Endometrium (tissue), 2 donors: ENCODE measurements around the gene BICC1.

Experiments used
- FAIRE-seq: peaks from 2 replicates; lab custom pipeline; 2012; peaks lifted over from hg19 to GRCh38; lab: Jason Lieb, UNC
- donor health status: control.
- donor health status: control.

BICC1 gene

DNA sequence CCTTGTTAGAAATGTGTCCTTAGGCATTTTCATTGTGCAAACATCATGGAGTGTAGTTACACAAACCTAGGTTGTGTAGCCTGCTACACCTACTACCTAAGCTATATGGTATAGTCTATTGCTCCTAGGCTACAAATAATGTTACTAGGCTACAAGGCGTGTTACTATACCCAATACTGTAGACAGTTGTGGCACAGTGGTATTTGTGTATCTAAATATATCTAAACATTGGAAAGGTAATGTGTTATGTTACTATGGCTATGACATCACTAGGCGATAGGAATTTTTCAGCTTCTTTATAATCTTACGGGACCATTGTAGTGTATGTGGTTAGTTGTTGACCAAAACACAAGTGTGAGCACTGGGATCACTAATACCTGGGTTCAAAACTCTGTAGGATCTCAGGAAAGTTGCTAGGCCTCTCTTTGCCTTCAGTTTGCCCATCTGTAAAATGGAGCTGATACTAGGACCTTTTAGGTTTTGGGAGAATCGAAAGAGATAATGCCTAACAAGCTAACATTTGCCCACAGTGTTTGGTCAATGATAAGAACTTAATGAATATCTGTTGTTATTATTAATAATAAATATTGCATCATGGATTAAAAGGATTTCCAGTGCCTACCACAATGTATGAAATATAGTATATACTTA lies 2.7 kb downstream of the BICC1 start:
- no peak for FAIRE-seq

DNA sequence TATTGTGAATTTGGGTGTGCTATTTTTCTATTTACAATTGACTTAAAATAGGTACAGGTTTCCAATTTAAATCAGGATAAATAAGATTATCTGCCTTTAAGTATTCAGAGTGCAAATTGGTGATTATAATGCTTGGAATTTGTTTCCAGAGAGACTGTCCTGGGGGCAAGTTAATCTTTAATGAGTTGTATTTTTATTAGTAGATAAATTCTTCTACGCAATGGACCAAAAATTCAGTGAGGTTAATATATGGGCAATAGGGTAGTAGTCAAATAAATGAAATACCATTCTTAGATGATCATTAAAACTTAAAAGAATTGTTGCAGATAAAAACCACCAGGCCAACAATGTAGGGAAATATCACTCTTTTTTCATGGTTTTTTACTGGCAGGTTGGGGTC lies 3.4 kb downstream of the BICC1 start:
- FAIRE-seq, result no peak

DNA sequence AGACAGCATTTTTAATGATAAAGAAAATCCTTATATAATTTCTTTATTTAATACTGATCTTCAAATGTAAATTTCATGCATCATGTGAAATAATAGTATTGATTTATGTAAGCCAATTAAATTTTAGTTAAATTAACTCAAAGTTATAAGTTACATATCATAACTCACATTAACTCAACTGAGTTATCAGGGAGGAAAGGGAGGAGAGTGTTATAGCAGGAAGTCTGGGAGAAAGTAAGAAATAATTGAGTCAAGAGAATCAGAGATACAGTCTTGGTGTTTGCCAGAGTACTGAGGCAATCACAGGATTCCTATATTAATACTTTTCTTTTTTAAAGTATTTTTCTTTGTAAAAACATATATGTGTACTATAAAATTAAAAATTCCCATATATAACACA lies 4.0 kb downstream of the BICC1 start:
- peak; percentile 59 for FAIRE-seq

DNA sequence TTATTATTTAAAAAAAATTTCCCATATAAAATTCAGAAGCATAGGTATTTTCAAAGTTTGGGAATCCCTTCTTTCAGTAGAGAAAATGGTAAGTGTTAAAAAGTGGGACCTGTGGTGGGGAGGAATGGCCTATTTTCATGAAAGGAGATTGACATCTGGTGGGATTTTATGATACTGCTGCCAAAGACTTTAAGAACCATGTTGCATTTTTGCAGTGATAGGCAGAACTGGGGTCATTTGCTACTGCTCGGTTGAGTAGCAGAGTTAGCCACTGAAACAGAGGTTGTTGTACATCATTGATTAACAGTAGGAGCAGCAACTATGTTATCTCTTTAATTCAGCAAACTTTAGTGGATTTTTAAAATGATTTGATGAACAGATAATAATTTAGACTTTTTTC lies 4.4 kb downstream of the BICC1 start:
- FAIRE-seq, result no peak

DNA sequence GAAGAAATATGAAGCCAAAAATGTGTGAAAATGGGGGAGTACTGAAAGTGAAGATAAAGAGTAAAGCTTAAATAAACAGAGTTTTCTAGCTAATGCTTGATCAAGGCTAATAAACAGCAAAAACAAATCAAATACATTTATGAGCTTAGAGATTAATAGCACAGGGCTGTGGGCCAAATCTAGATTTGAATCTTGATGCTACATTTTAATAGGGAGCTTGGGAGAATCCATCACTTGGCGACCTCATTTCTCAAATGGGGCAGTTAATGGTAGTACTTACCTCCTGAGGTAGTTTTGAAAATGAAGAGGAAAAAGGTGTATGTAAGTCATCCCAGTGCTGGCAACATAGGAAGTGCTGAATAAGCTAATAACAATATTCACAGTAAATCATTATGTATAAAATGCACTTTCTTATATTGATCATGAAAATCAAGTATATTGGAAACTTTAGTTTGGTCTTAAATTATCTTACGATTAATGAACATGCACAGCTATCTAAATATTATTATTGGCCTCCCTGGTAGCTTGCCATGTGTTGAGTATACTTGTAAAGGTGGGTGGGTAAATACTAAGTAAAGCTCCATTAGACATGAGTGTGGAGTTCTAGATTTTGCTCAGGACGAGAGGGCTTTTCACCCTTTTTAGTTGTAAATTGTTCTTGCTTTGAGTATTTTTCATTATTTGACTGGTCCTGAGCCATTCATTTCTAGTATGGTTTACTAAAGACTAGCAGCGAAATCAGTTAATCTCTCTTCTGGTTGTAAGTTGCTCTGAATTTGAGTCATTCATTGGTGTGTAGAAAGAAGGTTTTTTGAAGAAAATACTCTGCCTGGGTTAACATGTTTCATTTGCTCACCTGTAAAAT lies 5.1 kb downstream of the BICC1 start:
- no peak for FAIRE-seq

DNA sequence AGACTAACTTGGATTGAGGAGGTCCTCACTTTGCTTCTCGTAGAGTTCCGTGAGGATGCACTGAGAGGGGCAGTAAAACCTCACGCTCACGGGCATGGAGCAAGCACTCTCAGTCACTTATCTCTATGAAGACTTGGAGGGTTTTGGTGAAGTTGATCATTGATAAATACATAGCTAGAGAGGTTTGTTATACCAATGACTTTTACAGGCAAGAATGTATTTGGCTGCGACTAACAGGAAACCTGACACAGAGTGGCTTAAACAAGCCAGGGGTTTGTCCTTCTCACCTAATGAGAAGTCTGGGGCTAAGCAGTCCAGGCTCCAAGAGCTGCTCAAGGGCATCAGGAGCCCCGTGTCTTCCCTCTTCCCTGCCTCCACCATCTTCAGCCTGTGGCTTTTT lies 6.1 kb downstream of the BICC1 start:
- FAIRE-seq, result no peak

DNA sequence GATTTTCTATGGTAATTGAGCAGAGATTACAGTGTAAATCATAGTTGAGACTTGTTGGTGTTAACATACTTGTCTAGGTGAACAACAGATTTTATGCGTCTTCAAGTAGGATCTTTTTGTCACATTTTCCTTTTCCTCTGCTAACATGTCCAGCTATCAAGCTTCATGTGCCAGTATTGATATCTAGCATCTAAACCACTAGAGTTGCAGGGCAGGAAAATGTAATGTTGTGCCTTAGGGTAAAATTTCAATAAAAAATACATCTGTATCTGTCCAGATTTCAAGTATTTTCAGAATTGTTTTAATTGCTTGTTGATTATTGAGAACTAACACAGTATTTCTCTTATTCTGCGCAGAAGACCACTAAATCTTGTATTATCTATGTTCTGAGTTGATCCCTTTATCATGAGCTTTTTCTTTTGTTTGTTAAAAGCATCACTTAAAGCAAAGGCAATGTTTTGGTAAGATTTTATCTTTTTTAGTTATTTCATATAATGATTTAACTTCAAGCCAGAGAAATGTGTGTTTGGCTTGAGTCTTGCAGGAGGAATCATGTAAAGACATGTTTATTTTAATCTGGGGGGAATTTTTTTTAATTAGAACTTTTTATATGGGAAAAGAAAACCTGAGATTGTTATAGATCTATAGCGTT lies 16.5 kb downstream of the BICC1 start:
- no peak for FAIRE-seq

DNA sequence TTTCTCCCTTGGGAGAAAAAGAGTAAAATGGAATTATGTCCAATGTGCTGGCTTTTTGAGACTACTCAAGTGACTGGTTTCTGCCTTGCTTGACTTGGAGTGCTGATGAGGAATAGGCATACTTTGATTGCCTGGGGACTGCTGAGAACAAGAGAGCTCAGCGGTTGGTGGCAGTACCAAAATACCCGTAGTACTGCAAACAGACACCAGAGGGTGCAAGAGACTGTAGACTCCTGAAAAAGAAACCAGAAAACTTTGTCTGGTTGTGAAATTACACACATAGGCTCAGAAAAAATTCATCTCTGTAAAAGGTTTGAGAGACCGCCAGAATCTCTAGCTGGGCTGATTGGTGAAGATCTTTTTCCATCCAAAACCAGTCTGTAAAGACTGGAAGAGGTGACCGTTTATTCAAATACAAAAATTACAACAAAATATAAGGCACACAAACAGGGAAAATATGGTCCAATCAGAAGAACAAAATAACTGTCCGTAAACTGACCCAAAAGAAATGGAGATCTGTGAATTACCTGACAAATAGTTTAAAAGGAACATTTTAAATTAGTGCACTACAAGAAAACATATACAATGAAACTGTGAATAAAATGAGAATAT lies 18.5 kb downstream of the BICC1 start:
- FAIRE-seq, result no peak

DNA sequence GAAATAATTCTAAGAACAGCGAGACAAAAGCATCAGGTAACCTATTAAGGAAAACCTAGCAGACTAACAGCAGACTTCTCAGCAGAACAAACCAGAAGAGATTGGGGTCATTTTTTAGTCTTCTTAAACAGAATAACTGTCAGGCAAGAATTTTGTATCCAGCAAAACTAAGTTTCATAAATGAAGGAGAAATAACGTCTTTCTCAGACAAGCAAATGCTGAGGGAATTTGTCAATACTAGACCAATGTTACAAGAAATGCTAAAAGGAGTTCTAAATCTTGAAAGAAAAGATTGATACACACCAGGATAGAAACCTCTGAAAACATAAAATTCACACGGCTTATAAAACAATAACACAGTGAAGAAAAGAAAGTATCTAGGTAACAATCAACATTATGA lies 22.6 kb downstream of the BICC1 start:
- FAIRE-seq, result no peak

DNA sequence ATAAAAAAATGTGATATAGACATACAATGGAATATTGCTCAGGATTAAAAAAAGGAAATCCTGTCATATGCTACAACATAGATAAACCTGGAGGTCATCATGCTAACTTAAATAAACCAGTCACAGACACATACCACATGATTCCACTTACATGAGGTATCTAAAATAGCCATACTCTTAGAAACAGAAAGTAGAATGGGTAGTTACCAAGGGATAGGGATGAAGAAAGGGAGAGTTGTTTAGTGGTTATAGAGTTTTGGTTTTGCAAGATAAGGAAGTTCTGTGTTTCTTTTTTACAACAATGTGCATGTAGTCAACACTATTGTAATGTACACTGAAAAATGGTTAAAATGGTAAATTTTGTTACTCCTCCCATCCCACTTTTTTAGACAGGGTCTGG lies 30.5 kb downstream of the BICC1 start:
- FAIRE-seq, result no peak

DNA sequence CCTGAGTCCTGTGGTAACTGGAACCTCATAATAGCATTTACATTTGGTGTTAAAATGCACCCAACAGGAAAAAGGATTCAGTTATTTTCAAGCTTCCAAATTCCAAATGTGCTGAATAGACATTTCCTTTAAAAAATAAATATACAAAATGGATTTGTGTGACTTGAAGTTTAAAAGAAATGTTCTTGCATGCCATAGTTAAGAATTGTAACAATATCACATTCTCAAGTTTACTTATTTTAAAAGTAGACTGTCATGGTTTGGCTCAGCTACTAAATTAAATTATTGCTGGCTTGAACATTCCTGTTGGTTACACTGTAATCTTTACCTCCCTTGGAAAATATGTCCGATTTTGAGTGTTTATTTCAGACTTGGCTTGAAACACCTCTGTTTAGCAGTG lies 31.5 kb downstream of the BICC1 start:
- no peak for FAIRE-seq

DNA sequence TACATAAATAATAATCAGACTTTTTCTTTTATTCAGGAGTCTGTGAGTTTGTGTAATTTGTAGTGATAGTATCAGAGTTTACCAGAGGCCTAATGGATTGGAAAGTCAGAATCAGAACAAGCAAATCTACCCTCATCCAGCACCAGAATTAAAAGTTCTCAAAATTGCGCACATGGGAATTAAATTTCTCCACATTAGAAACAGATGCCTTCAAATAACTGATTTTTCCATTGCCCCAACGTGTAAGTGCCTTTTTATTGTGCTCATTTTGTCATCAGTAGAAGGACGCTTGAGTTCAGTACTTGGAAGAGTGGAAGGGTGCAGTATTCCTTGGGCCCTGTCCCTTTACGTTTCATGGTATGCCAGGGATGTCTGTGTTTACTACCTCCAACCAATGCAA lies 32.8 kb downstream of the BICC1 start:
- no peak for FAIRE-seq

DNA sequence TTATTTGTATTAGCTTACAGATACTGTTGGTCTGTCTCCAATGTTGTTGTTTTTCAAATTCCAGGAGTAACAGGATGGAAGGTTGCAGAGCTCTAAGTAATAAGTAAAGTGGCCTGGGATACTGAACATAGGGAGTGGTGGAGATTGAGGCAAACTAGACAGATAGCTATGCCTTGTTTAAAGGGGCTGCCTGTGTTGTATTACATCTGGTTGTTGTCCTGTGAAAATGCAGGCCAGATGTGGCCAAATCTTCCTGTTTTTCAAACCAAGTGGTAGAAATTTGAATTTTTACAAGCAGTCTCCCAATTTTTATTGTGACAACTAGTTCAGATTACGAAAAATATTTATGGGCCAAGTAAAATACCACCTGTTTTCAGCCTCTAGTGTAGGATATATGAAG lies 33.5 kb downstream of the BICC1 start:
- FAIRE-seq, result no peak

DNA sequence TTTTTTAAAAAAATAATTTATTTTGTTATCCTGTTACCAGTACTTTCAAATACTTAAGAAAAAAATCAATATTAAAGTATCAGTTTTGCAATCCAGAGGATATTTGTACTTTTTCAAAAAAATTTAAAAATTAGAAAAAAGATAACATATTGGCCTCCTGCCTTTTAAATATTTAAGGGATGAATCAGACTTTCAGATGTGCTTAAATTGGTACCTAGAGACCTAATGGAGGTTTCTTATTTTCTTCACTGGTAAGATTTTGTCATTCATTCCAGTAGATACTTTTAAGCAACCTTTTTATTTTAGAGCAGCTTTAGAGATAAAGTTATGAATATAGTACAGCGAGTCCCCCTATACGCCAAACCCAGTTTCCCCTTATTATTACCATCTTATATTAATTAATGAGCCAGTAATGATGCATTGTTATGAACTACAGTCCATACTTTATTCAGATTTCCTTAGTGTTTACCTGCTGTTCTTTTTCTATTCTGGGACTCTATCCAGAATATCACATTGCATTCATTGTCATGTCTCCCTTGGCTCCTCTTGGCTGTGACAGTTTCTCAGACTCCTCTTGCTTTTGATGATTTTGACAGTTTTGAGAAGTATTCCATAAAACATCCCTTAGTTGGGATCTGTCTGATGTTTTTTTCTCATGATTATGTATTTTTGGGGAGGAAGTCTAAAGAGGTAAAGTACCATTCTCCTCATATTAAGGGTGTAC lies 34.2 kb downstream of the BICC1 start:
- FAIRE-seq, result no peak

DNA sequence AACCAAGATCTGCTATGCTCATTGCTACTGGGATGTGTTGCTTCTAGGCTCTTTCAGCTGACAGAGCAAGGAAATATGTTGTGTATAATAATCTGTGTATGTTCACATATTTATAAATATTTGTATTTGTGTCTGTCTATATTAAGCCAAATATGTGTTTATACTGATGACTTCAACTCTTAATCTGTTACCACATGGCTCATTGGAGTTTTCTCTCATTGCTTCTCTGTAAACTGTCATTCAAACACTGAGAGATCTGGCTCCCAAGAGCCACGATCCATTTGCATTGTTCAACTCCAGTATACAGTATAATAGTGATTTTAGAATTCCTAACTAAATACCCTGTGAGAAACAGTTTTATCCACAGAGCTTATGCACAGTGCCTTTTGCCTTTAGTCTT lies 35.3 kb downstream of the BICC1 start:
- no peak for FAIRE-seq

DNA sequence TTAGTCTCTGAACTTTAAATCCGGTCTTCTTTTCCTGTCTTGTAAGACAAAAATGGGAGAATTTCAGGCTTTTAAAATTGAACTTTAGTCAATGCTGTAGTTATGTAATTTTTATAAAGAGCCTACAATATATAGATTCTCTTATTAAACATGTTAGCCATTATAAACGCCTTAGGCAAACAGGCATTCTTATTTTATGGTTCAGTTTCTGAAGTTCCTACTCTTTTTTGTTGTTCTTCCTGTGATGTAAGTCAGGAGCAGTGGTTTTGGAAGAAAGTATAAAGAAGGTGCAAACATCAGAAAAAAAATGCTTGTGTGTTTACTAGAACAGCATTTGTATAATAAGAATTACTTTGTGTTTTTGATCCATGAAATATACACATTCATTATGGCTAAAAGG lies 41.6 kb downstream of the BICC1 start:
- FAIRE-seq, result no peak

DNA sequence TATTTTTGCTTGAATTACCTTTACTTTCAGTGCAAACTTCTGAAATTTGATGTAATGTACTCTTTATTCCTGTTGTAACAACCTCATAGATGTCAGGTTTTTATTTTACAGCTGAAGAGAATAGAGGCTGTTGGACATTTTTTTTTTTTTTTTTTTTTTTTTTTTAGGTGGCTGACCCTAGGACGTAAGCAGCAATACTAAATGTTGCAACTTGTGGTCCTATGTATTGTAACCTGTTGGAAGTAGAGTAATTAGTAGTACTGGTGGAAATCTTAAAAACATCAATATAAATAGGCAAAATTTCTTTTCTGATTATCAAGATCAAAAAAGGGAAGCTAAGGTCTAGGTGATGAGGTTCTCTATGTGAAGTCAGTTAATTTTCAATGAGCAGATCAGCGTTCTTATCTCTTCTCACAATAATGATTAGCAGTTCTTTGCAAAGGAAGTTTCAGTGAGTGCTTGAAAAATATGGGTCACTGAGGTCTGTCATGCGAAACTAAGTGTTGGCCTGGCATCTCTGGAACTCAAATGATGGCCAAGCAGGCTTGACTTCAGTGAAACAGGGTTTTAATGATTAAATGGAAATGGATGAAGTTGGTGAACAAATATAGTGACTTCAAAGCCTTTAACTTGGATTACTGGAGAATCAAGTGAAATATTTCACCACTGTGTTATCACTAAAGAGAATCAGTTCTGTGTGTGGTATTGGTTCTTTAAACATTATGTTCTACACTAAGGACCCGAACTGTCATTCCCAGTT lies 42.7 kb downstream of the BICC1 start:
- no peak for FAIRE-seq

DNA sequence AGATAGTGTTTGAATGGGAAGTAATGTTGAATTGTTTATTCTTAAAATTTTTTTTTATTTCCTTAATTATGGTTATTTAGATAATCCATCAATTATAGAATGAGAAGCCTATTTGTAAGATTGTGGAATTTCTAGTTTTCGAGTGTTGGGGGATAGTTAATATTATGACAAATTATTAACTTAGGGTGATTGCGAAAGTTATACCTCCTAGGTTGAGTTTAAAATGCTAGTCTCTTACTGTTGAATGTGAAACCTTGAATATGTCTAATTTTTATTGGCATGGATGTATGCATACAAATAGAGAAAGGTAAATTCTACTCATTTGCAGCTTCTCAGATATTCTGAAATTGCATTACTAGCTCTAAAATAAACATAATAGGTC lies 43.2 kb downstream of the BICC1 start:
- FAIRE-seq, result no peak

DNA sequence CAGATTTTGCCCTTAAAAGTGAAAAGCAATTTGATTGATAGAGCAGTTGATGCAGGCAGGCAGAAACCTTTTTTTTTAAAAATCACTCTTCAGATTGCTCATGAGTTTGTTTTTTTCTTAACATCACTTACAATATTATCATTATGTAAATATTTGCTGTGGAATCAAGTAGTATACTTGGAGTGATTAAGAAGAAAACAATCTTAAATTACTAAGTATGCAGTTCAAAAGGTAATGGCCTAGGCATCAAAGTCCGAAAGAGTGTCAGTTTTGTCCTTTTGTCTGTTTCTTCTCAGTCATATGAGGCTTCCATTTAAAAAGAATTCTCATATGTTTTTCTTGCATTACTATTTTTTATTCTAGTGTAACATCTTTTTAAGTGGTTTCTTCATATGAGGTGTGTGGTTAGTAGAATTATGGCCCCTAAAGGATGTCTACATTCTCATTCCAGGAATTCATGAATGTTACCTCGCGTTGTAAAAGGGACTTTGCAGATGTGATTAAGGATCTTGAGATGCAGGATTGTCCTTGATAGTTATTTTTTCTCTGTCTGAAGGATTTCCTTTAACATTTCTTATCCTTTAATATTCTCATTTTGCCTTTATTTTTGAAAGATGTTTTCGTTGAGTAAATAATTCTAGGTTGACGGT lies 44.0 kb downstream of the BICC1 start:
- FAIRE-seq, result no peak

DNA sequence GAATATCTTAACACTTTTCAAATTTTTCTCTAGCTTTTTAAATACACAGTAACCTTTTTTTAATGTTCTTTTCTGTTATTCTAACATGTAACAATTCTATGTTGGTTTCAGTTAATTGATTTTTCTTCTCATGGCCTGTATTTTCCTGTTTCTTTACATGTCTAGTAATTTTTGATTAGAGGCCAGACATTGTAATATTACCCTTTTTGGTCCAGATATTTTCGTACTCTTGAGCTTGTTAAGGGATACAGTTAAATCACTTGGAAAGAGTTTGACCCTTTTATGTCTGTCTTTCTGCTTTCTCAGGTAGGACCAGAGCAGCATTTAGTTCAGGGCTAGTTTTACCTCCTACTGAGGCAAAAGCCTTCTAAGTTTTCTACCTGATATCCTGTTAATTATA lies 45.0 kb downstream of the BICC1 start:
- FAIRE-seq, result no peak

DNA sequence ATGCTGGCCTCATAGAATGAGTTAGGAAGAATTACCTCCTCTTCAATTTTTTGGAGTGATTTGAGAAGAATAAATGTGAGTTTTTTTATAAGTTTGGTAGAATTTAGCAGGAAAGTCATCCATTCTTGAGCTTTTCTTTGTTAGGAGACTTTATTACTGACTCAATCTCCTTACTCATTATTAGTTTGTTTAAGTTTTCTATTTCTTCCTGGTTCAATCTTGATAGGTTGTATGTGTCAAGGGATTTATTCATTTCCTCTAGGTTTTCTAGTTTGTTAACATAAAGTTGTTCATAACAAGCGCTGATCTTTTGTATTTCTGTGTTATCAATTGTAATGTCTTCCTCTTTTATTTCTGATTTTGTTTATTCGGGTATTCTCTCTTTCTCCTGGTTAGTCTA lies 47.4 kb downstream of the BICC1 start:
- FAIRE-seq, result no peak
